Measurements from ENCODE around the gene MYO1E. TPM values are rescaled to one million over a fixed set of nuclear protein-coding genes. Genes with fewer than 3 reads are reported as not detected.

Gene MYO1E
- polyA plus RNA-seq, 4 donors = 32.3 to 164 (median 104) TPM

DNA sequence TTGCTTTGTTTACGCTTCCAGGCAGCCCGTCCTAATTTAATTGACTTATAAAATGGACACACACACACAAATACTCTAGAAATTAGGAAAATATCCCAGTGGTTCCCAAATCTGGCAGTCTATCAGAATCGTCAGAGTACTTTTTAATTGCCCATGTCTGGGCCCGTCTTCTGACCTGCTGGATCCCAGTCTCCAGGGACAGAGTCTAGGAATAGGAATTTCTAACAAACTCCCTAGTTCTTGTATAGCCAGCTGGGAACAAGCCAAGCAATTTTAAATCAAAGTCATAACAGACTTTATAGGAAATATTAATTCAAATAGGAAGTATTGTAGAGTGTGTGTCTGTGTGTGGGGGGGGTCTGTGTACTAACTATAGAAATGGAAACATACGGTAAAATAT lies 132.6 kb downstream of the MYO1E start:
- DNase-seq = no peak
- no peaks in the 10 kb centered on the region for H3K9me3 ChIP-seq (ENCODE audit: control insufficient read depth in 2 of 2, insufficient read depth in 1 of 2, low read depth in 1 of 2, low read length in 1 of 2)
- H3K27me3 ChIP-seq (ENCODE audit: control insufficient read depth in 3 of 3, insufficient read depth in 3 of 3, low read length in 3 of 3) = no peaks in the 10 kb centered on the region
- FAIRE-seq = no peak
- H3K27ac ChIP-seq (ENCODE audit: low read depth in 1 of 3, low read length in 2 of 3) = no peak overlapping the region
- 65 to 91% (median 82%) methylated on average over 5 of the region's 5 CpGs for WGBS, 3 donors
- peaks cover 0 to 6% (median 0%) of the 10 kb centered on the region in 3 donors for H3K4me1 ChIP-seq (ENCODE audit: control insufficient read depth in 3 of 3, insufficient read depth in 2 of 3, low read depth in 1 of 3, low read length in 2 of 3)
- peaks cover 0 to 13% (median 0%) of the 10 kb centered on the region in 3 donors for H3K36me3 ChIP-seq (ENCODE audit: control insufficient read depth in 3 of 3, insufficient read depth in 2 of 3, low read depth in 1 of 3, low read length in 3 of 3)
- no peak overlapping the region for H3K4me3 ChIP-seq (ENCODE audit: low read depth in 1 of 3, low read length in 3 of 3)

GRCh38 chr15:59237924-59238331 lies 134.7 kb downstream of the MYO1E start:
- H3K9me3 ChIP-seq (ENCODE audit: control insufficient read depth in 2 of 2, insufficient read depth in 1 of 2, low read depth in 1 of 2, low read length in 1 of 2) = no peaks in the 10 kb centered on the region
- no peaks in the 10 kb centered on the region for H3K4me1 ChIP-seq (ENCODE audit: control insufficient read depth in 3 of 3, insufficient read depth in 2 of 3, low read depth in 1 of 3, low read length in 2 of 3)
- 80 to 84% (median 81%) methylated on average over 5 of the region's 5 CpGs for WGBS, 3 donors
- no peak for FAIRE-seq
- H3K27me3 ChIP-seq (ENCODE audit: control insufficient read depth in 3 of 3, insufficient read depth in 3 of 3, low read length in 3 of 3) = no peaks in the 10 kb centered on the region
- no peak overlapping the region for H3K27ac ChIP-seq (ENCODE audit: low read depth in 1 of 3, low read length in 2 of 3)
- peaks cover 0 to 9% (median 0%) of the 10 kb centered on the region in 3 donors for H3K36me3 ChIP-seq (ENCODE audit: control insufficient read depth in 3 of 3, insufficient read depth in 2 of 3, low read depth in 1 of 3, low read length in 3 of 3)
- no peak for DNase-seq
- H3K4me3 ChIP-seq (ENCODE audit: low read depth in 1 of 3, low read length in 3 of 3) = no peak overlapping the region

DNA sequence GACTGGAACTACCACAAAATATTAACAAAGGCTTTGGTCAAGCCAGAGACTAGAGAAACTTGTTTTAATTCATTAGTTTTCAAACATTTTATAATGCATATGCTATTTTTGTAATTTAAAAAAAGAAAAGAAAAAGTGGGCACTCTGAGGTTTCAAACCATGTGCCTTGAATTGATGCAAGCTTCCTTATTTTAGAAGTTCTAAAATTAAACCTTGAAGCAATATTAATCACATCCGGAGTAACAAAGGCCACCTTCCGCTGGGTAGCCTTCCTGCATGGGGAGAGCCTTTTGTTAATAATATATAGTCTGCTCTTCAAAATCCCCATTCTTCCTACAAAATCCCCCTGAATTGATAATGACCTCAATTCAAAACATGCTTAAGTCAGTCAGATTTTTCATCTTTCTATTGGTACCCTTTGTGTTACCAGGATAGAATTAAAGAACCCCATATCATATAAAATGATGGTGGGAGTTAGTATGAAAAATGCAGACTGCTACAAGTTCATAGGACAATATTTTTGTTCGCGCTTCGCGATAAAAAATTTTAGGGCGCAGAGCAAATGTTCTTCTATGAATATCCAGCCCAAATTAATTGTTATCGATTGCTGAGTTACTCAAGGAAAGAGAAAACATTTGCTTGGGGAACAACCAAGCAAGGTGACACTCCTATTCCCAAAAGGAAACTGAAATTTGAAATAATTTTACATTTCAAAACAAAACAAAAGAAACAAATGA lies 135.4 kb downstream of the MYO1E start:
- H3K4me1 ChIP-seq (ENCODE audit: control insufficient read depth in 3 of 3, insufficient read depth in 2 of 3, low read depth in 1 of 3, low read length in 2 of 3) = peaks cover 0 to 5% (median 0%) of the 10 kb centered on the region in 3 donors
- DNase-seq (no peak), FAIRE-seq (peak; percentile 26)
- peaks cover 0 to 9% (median 0%) of the 10 kb centered on the region in 3 donors for H3K36me3 ChIP-seq (ENCODE audit: control insufficient read depth in 3 of 3, insufficient read depth in 2 of 3, low read depth in 1 of 3, low read length in 3 of 3)
- H3K4me3 ChIP-seq (ENCODE audit: low read depth in 1 of 3, low read length in 3 of 3) = no peak overlapping the region
- WGBS, 3 donors = 83 to 94% (median 90%) methylated on average over 8 of the region's 8 CpGs
- no peaks in the 10 kb centered on the region for H3K27me3 ChIP-seq (ENCODE audit: control insufficient read depth in 3 of 3, insufficient read depth in 3 of 3, low read length in 3 of 3)
- H3K9me3 ChIP-seq (ENCODE audit: control insufficient read depth in 2 of 2, insufficient read depth in 1 of 2, low read depth in 1 of 2, low read length in 1 of 2) = no peaks in the 10 kb centered on the region
- H3K27ac ChIP-seq (ENCODE audit: low read depth in 1 of 3, low read length in 2 of 3) = peak overlapping the region in 1 of 3 donors; percentile 34

- H3K4me3 ChIP-seq (ENCODE audit: low read depth in 1 of 3, low read length in 3 of 3) = no peak overlapping the region
- peak; percentile 59 to 68 for DNase-seq
- FAIRE-seq = no peak
- H3K27ac ChIP-seq (ENCODE audit: low read depth in 1 of 3, low read length in 2 of 3) = peak overlapping the region in 1 of 3 donors; percentile 34
- no peaks in the 10 kb centered on the region for H3K9me3 ChIP-seq (ENCODE audit: control insufficient read depth in 2 of 2, insufficient read depth in 1 of 2, low read depth in 1 of 2, low read length in 1 of 2)
- H3K27me3 ChIP-seq (ENCODE audit: control insufficient read depth in 3 of 3, insufficient read depth in 3 of 3, low read length in 3 of 3) = no peaks in the 10 kb centered on the region
- H3K36me3 ChIP-seq (ENCODE audit: control insufficient read depth in 3 of 3, insufficient read depth in 2 of 3, low read depth in 1 of 3, low read length in 3 of 3) = peaks cover 0 to 11% (median 2%) of the 10 kb centered on the region in 3 donors
- H3K4me1 ChIP-seq (ENCODE audit: control insufficient read depth in 3 of 3, insufficient read depth in 2 of 3, low read depth in 1 of 3, low read length in 2 of 3) = peaks cover 0 to 7% (median 0%) of the 10 kb centered on the region in 3 donors
- WGBS, 3 donors = 88 to 92% (median 89%) methylated on average over 1 of the region's 1 CpG
Measured at GRCh38 chr15:59236394-59236793, 136.3 kb downstream of the MYO1E start.

GRCh38 chr15:59232476-59232875 lies 140.2 kb downstream of the MYO1E start:
- DNase-seq = no peak
- WGBS, 3 donors = 31 to 54% (median 50%) methylated on average over 1 of the region's 1 CpG
- no peak overlapping the region for H3K4me3 ChIP-seq (ENCODE audit: low read depth in 1 of 3, low read length in 3 of 3)
- H3K36me3 ChIP-seq (ENCODE audit: control insufficient read depth in 3 of 3, insufficient read depth in 2 of 3, low read depth in 1 of 3, low read length in 3 of 3) = peaks cover 2 to 21% (median 3%) of the 10 kb centered on the region in 3 donors
- FAIRE-seq = no peak
- no peaks in the 10 kb centered on the region for H3K27me3 ChIP-seq (ENCODE audit: control insufficient read depth in 3 of 3, insufficient read depth in 3 of 3, low read length in 3 of 3)
- no peaks in the 10 kb centered on the region for H3K9me3 ChIP-seq (ENCODE audit: control insufficient read depth in 2 of 2, insufficient read depth in 1 of 2, low read depth in 1 of 2, low read length in 1 of 2)
- H3K27ac ChIP-seq (ENCODE audit: low read depth in 1 of 3, low read length in 2 of 3) = peak overlapping the region in 1 of 3 donors; percentile 69
- peaks cover 0 to 7% (median 0%) of the 10 kb centered on the region in 3 donors for H3K4me1 ChIP-seq (ENCODE audit: control insufficient read depth in 3 of 3, insufficient read depth in 2 of 3, low read depth in 1 of 3, low read length in 2 of 3)

- DNase-seq (no peak), FAIRE-seq (no peak)
- Histone ChIP-seq H3K27ac (ENCODE audit: low read depth in 1 of 3, low read length in 2 of 3) (no peak overlapping the region), H3K4me3 (ENCODE audit: low read depth in 1 of 3, low read length in 3 of 3) (no peak overlapping the region), H3K27me3 (ENCODE audit: control insufficient read depth in 3 of 3, insufficient read depth in 3 of 3, low read length in 3 of 3) (no peaks in the 10 kb centered on the region), H3K36me3 (ENCODE audit: control insufficient read depth in 3 of 3, insufficient read depth in 2 of 3, low read depth in 1 of 3, low read length in 3 of 3) (peaks cover 2 to 32% (median 3%) of the 10 kb centered on the region in 3 donors), H3K9me3 (ENCODE audit: control insufficient read depth in 2 of 2, insufficient read depth in 1 of 2, low read depth in 1 of 2, low read length in 1 of 2) (no peaks in the 10 kb centered on the region), H3K4me1 (ENCODE audit: control insufficient read depth in 3 of 3, insufficient read depth in 2 of 3, low read depth in 1 of 3, low read length in 2 of 3) (peaks cover 0 to 7% (median 0%) of the 10 kb centered on the region in 3 donors)
- WGBS, 3 donors = 68 to 86% (median 81%) methylated on average over 2 of the region's 2 CpGs
Measured at GRCh38 chr15:59230531-59231055, 142.1 kb downstream of the MYO1E start.

DNA sequence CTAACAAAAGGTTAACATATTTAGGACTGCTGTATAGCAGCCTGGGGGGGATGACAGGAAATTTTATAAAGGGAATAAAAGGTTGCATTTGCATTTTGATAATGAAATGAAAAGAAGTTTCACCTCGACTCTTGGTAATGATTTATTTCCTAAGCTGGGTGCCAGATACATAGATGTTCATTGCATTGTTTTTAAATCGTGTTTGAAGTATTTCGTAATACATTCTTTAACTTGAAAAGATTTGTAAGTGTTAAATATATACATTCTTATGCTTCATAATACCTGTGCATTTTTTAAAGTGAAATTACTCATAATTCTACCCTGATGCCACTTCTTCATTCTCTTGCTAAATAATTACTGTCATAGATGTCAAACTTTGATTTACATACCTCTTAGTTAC lies 143.2 kb downstream of the MYO1E start:
- Histone ChIP-seq H3K36me3 (ENCODE audit: control insufficient read depth in 3 of 3, insufficient read depth in 2 of 3, low read depth in 1 of 3, low read length in 3 of 3) (peaks cover 2 to 40% (median 4%) of the 10 kb centered on the region in 3 donors), H3K27me3 (ENCODE audit: control insufficient read depth in 3 of 3, insufficient read depth in 3 of 3, low read length in 3 of 3) (no peaks in the 10 kb centered on the region), H3K4me1 (ENCODE audit: control insufficient read depth in 3 of 3, insufficient read depth in 2 of 3, low read depth in 1 of 3, low read length in 2 of 3) (peaks cover 0 to 7% (median 0%) of the 10 kb centered on the region in 3 donors), H3K27ac (ENCODE audit: low read depth in 1 of 3, low read length in 2 of 3) (no peak overlapping the region), H3K9me3 (ENCODE audit: control insufficient read depth in 2 of 2, insufficient read depth in 1 of 2, low read depth in 1 of 2, low read length in 1 of 2) (no peaks in the 10 kb centered on the region), H3K4me3 (ENCODE audit: low read depth in 1 of 3, low read length in 3 of 3) (no peak overlapping the region)
- FAIRE-seq = no peak
- WGBS, 3 donors = 66 to 71% (median 71%) methylated on average over 3 of the region's 3 CpGs
- DNase-seq = no peak

DNA sequence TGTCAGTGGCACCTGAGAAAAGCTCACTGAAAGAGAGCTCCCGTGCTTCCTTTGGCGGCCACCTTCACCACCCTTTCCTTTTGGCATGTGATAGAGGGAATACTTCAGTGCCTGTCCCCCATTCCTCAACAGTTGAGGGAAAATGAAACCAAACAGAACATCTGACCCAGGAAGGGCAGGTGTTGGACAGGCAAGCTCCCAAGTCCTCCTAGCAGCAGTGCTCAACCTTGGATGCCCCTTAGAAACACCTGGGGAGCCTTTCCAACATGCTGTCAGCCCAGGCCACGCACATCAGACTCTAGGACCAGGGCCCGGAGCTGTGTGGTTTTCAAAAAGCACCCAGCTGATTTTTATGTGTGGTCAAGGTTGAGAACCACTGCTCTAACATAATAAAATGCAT lies 143.7 kb downstream of the MYO1E start:
- Histone ChIP-seq H3K36me3 (ENCODE audit: control insufficient read depth in 3 of 3, insufficient read depth in 2 of 3, low read depth in 1 of 3, low read length in 3 of 3) (peaks cover 2 to 41% (median 7%) of the 10 kb centered on the region in 3 donors), H3K4me1 (ENCODE audit: control insufficient read depth in 3 of 3, insufficient read depth in 2 of 3, low read depth in 1 of 3, low read length in 2 of 3) (peaks cover 0 to 7% (median 0%) of the 10 kb centered on the region in 3 donors), H3K9me3 (ENCODE audit: control insufficient read depth in 2 of 2, insufficient read depth in 1 of 2, low read depth in 1 of 2, low read length in 1 of 2) (no peaks in the 10 kb centered on the region), H3K27me3 (ENCODE audit: control insufficient read depth in 3 of 3, insufficient read depth in 3 of 3, low read length in 3 of 3) (no peaks in the 10 kb centered on the region), H3K27ac (ENCODE audit: low read depth in 1 of 3, low read length in 2 of 3) (no peak overlapping the region), H3K4me3 (ENCODE audit: low read depth in 1 of 3, low read length in 3 of 3) (no peak overlapping the region)
- FAIRE-seq (no peak), DNase-seq (no peak)
- WGBS, 3 donors = 61 to 84% (median 74%) methylated on average over 4 of the region's 4 CpGs
